HCT116 (cell line): Measurements from ENCODE around the gene LY86. TPM values are rescaled to one million over a fixed set of nuclear protein-coding genes. Genes with fewer than 3 reads are reported as not detected.

Source experiments
- ATAC-seq: fragments of 200-7000 bp; cut with Tn5 transposase; 2 replicates; pipeline ENCODE4 v1.9.1; 2020; ENCODE audit warnings: mild to moderate bottlenecking, moderate library complexity
- BruUV-seq: library from RNA; stranded (reverse); fragments of 400-500 nt; replicated peaks from 2 replicates; lab custom pipeline; 2021; lab: Mats Ljungman, UMichigan
- CTCF ChIA-PET: fragments of 300-600 bp; sonication (Branson Sonifier 250); formaldehyde crosslinking; loops from one replicate; lab custom pipeline; 2021; ENCODE audit warnings: antibody characterized with exemption; lab: Charles Lee
- POLR2A ChIA-PET: fragments of 300-600, 350-600 bp; sonication (Branson Sonifier 250); formaldehyde crosslinking; loops from one replicate; lab custom pipeline; 2021; ENCODE audit warnings: antibody characterized with exemption; lab: Charles Lee
- RAD21 ChIA-PET, 2 experiments: fragments of 300-600 bp; sonication (Branson Sonifier 250); formaldehyde crosslinking; loops; one replicate each; lab custom pipeline; 2023; ENCODE audit warnings: low total read pairs in 2 of 2; ENCODE audit not compliant: uncharacterized antibody in 2 of 2, unreplicated experiment in 2 of 2, low non-redundant PET in 1 of 2; lab: Charles Lee
- DNase-seq: peaks from one replicate; pipeline ENCODE4 v3.0.0-alpha.2; 2010; ENCODE audit warnings: low read depth, low spot score
- H2AFZ ChIP-seq: fragments of 200-600 bp; shearing (Covaris generic), sonication (generic); 2 replicates; pipeline ENCODE4 v1.6.1; 2017; ENCODE audit warnings: low read depth, mixed run types, mixed read lengths, antibody characterized with exemption, low read length; ENCODE audit not compliant: poor library complexity, severe bottlenecking
- H3K27ac ChIP-seq: 2 replicates; pipeline ENCODE4 v1.5.1; 2012; ENCODE audit warnings: low read depth, low read length
- H3K27me3 ChIP-seq: fragments of 200-600 bp; sonication (generic); 2 replicates; pipeline ENCODE4 v1.6.1; 2016; ENCODE audit warnings: mixed run types, low read length, mixed read lengths; ENCODE audit not compliant: insufficient read depth
- H3K36me3 ChIP-seq, 2 experiments: fragments of 200-500 bp in 1 of 2; fragments of 200-600 bp in 1 of 2; sonication (Bioruptor generic) in 1 of 2; sonication (generic) in 1 of 2; 2 replicates each; pipeline versions ENCODE4 v1.5.1 to v1.6.1; 2014 to 2016; ENCODE audit warnings: low read length in 2 of 2, inconsistent platforms in 1 of 2, mixed read lengths in 1 of 2, mixed run types in 1 of 2; ENCODE audit not compliant: insufficient read depth in 2 of 2, control insufficient read depth in 1 of 2
- H3K4me1 ChIP-seq, 2 experiments: fragments of 200-600 bp in 1 of 2; sonication (generic) in 1 of 2; 2 replicates each; pipeline versions ENCODE4 v1.5.1 to v1.6.1; 2012 to 2017; ENCODE audit warnings: low read length in 2 of 2, inconsistent platforms in 1 of 2, mild to moderate bottlenecking in 1 of 2, mixed read lengths in 1 of 2, mixed run types in 1 of 2, moderate library complexity in 1 of 2; ENCODE audit not compliant: insufficient read depth in 2 of 2, control insufficient read depth in 1 of 2
- H3K4me2 ChIP-seq: fragments of 200-600 bp; sonication (generic); 2 replicates; pipeline ENCODE4 v1.6.1; 2017; ENCODE audit warnings: mixed run types, low read length, mixed read lengths
- H3K4me3 ChIP-seq, 2 experiments: fragments of 200-600 bp in 1 of 2; sonication (generic) in 1 of 2; replicated peaks in 1 of 2; 2 replicates each; pipeline ENCODE4 v1.5.1; 2011 to 2016; ENCODE audit warnings: low read length in 2 of 2, control low read depth in 1 of 2, low read depth in 1 of 2, mild to moderate bottlenecking in 1 of 2, mixed read lengths in 1 of 2, mixed run types in 1 of 2
- H3K79me2 ChIP-seq: fragments of 200-600 bp; sonication (generic); 2 replicates; pipeline ENCODE4 v1.6.1; 2017; ENCODE audit warnings: mild to moderate bottlenecking, mixed run types, low read length, moderate library complexity, mixed read lengths; ENCODE audit not compliant: insufficient read depth
- H3K9ac ChIP-seq: fragments of 200-600 bp; sonication (generic); 2 replicates; pipeline ENCODE4 v1.6.1; 2016; ENCODE audit warnings: low read length, mixed read lengths
- H3K9me2 ChIP-seq: fragments of 200-600 bp; sonication (generic), shearing (Covaris generic); 2 replicates; pipeline ENCODE4 v1.6.1; 2017; ENCODE audit warnings: mixed run types, mild to moderate bottlenecking, moderate library complexity; ENCODE audit not compliant: insufficient read depth
- H3K9me3 ChIP-seq, 2 experiments: fragments of 200-500 bp in 1 of 2; fragments of 200-600 bp in 1 of 2; sonication (Bioruptor generic) in 1 of 2; sonication (generic) in 1 of 2; 2 replicates each; pipeline ENCODE4 v1.6.1; 2014 to 2017; ENCODE audit warnings: low read length in 2 of 2, mixed read lengths in 2 of 2, inconsistent platforms in 1 of 2, low read depth in 1 of 2, mild to moderate bottlenecking in 1 of 2, mixed run types in 1 of 2, moderate library complexity in 1 of 2; ENCODE audit not compliant: control insufficient read depth in 1 of 2, insufficient read depth in 1 of 2
- H4K20me1 ChIP-seq: fragments of 200-600 bp; sonication (generic), shearing (Covaris generic); 2 replicates; pipeline ENCODE4 v1.6.1; 2017; ENCODE audit warnings: mixed run types, mild to moderate bottlenecking, moderate library complexity; ENCODE audit not compliant: insufficient read depth
- CBX3 ChIP-seq: IDR thresholded peaks from 2 replicates; pipeline ENCODE4 v1.6.1; 2012; ENCODE audit warnings: low read depth
- CEBPB ChIP-seq: IDR thresholded peaks from 2 replicates; pipeline ENCODE4 v1.6.1; 2012; ENCODE audit warnings: low read depth
- CTCF ChIP-seq, 3 experiments: fragments of 200-600 bp in 1 of 3; sonication (generic) in 1 of 3; IDR thresholded peaks in 2 of 3; conservative IDR thresholded peaks in 1 of 3; 2 replicates each; pipeline ENCODE4 v1.5.1; 2012 to 2017; ENCODE audit warnings: low read depth in 2 of 3, low read length in 2 of 3, antibody characterized with exemption in 1 of 3, borderline replicate concordance in 1 of 3, control low read depth in 1 of 3, mild to moderate bottlenecking in 1 of 3, mixed read lengths in 1 of 3, mixed run types in 1 of 3, moderate library complexity in 1 of 3; ENCODE audit not compliant: insufficient read depth in 1 of 3
- EGR1 ChIP-seq: IDR thresholded peaks from 2 replicates; pipeline ENCODE4 v1.6.1; 2012; ENCODE audit warnings: low read depth
- ELF1 ChIP-seq: IDR thresholded peaks from 2 replicates; pipeline ENCODE4 v1.6.1; 2012; ENCODE audit warnings: low read depth, borderline replicate concordance
- FOSL1 ChIP-seq: IDR thresholded peaks from 2 replicates; pipeline ENCODE4 v1.6.1; 2012; ENCODE audit warnings: low read depth
- JUND ChIP-seq: IDR thresholded peaks from 2 replicates; pipeline ENCODE4 v1.6.1; 2012
- POLR2A ChIP-seq: IDR thresholded peaks from 2 replicates; pipeline ENCODE4 v1.7.0; 2011; ENCODE audit warnings: borderline replicate concordance; ENCODE audit not compliant: insufficient read depth, insufficient read length; ENCODE audit errors: extremely low read depth
- POLR2AphosphoS5 ChIP-seq: IDR thresholded peaks from 2 replicates; pipeline ENCODE4 v1.6.1; 2011; ENCODE audit warnings: mild to moderate bottlenecking, low read depth, low read length, moderate library complexity
- RAD21 ChIP-seq: IDR thresholded peaks from 2 replicates; pipeline ENCODE4 v1.6.1; 2012; ENCODE audit warnings: low read depth, mild to moderate bottlenecking
- SIN3A ChIP-seq: IDR thresholded peaks from 2 replicates; pipeline ENCODE4 v1.6.1; 2012; ENCODE audit warnings: low read depth
- SP1 ChIP-seq: IDR thresholded peaks from 2 replicates; pipeline ENCODE4 v1.6.1; 2012; ENCODE audit warnings: low read depth
- SRF ChIP-seq: IDR thresholded peaks from 2 replicates; pipeline ENCODE4 v1.6.1; 2012; ENCODE audit warnings: low read depth
- TCF7L2 ChIP-seq: IDR thresholded peaks from 2 replicates; pipeline ENCODE4 v1.7.0; 2011; ENCODE audit warnings: borderline replicate concordance, inconsistent platforms; ENCODE audit not compliant: insufficient read depth, insufficient read length; ENCODE audit errors: extremely low read depth
- YY1 ChIP-seq: IDR thresholded peaks from 2 replicates; pipeline ENCODE4 v1.6.1; 2011; ENCODE audit warnings: low read length, low read depth, moderate library complexity, mild to moderate bottlenecking; ENCODE audit not compliant: insufficient replicate concordance; ENCODE audit errors: extremely low read depth
- ZFX ChIP-seq: fragments of 450-650 bp; IDR thresholded peaks from 2 replicates; pipeline ENCODE4 v1.6.1; 2017
- ZNF274 ChIP-seq: fragments of 200-500 bp; sonication (Bioruptor generic); IDR thresholded peaks from 2 replicates; pipeline ENCODE4 v1.6.1; 2014; ENCODE audit warnings: mild to moderate bottlenecking, low read depth, low read length, inconsistent platforms
- intact Hi-C: fragments of 100-400 bp; cut with micrococcal nuclease; formaldehyde crosslinking; loops from 2 replicates; pipeline ENCODE4 v1.10.0; 2022
- total RNA-seq: library from RNA; stranded (reverse); gene quantifications from one replicate; pipeline ENCODE4 v1.2.1, GENCODE V29; 2021; ENCODE audit not compliant: unreplicated experiment
- TF ChIP-seq, protein P1 (sequence below): IDR thresholded peaks from 2 replicates; pipeline ENCODE4 v1.6.1; 2011; ENCODE audit warnings: mild to moderate bottlenecking, low read length, moderate library complexity; ENCODE audit not compliant: insufficient replicate concordance; ENCODE audit errors: extremely low read depth
- TF ChIP-seq, protein P2 (sequence below): IDR thresholded peaks from 2 replicates; pipeline ENCODE4 v1.6.1; 2012
- TF ChIP-seq, protein P3 (sequence below): IDR thresholded peaks from 2 replicates; pipeline ENCODE4 v1.6.1; 2012; ENCODE audit warnings: low read depth

LY86 gene
- total RNA-seq, 1 experiment from 2014 or later, result not detected

GRCh38 chr6:6682225-6682624 lies 93.7 kb downstream of the LY86 start:
- Histone ChIP-seq H3K4me3 (no peak overlapping the region), H2AFZ (no peak overlapping the region), H3K4me1 (peaks cover 0 to 24% of the 10 kb centered on the region in 2 experiments; a peak in 2 of 4 replicates), H4K20me1 (no peaks in the 10 kb centered on the region), H3K27me3 (no peaks in the 10 kb centered on the region), H3K9me2 (no peaks in the 10 kb centered on the region), H3K27ac (no peak overlapping the region), H3K4me2 (no peak overlapping the region), H3K79me2 (no peaks in the 10 kb centered on the region), H3K36me3 (no peaks in the 10 kb centered on the region), H3K9me3 (no peaks in the 10 kb centered on the region), H3K9ac (no peak overlapping the region)
- POLR2A ChIA-PET, result no interaction called here
- BruUV-seq, result no TSS peak
- ATAC-seq, result no peak
- intact Hi-C loops, result no loop called here
- no peak for DNase-seq
- TF ChIP-seq JUND, result no peak
- TF ChIP-seq CBX3, result no peak
- TF ChIP-seq, protein P1, sequence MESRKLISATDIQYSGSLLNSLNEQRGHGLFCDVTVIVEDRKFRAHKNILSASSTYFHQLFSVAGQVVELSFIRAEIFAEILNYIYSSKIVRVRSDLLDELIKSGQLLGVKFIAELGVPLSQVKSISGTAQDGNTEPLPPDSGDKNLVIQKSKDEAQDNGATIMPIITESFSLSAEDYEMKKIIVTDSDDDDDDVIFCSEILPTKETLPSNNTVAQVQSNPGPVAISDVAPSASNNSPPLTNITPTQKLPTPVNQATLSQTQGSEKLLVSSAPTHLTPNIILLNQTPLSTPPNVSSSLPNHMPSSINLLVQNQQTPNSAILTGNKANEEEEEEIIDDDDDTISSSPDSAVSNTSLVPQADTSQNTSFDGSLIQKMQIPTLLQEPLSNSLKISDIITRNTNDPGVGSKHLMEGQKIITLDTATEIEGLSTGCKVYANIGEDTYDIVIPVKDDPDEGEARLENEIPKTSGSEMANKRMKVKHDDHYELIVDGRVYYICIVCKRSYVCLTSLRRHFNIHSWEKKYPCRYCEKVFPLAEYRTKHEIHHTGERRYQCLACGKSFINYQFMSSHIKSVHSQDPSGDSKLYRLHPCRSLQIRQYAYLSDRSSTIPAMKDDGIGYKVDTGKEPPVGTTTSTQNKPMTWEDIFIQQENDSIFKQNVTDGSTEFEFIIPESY, result no peak
- no peak for TF ChIP-seq ZFX
- TF ChIP-seq RAD21, result no peak
- TF ChIP-seq POLR2A, result no peak
- no peak for TF ChIP-seq FOSL1
- no peak for TF ChIP-seq EGR1
- TF ChIP-seq ELF1, result no peak
- TF ChIP-seq ZNF274, result no peak
- TF ChIP-seq, protein P2, sequence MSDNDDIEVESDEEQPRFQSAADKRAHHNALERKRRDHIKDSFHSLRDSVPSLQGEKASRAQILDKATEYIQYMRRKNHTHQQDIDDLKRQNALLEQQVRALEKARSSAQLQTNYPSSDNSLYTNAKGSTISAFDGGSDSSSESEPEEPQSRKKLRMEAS, result no peak
- no peak for TF ChIP-seq POLR2AphosphoS5
- no peak for TF ChIP-seq TCF7L2
- no peak for TF ChIP-seq SRF
- no peak for TF ChIP-seq CTCF (IDR thresholded peaks at IDR 0.05 in 2 of 3, conservative IDR thresholded peaks at IDR 0.05 in 1 of 3; ENCODE audit: borderline replicate concordance in 1 of 3, insufficient read depth in 1 of 3, low read depth in 2 of 3, low read length in 2 of 3)
- TF ChIP-seq CEBPB, result no peak
- no peak for TF ChIP-seq SIN3A
- TF ChIP-seq, protein P3, sequence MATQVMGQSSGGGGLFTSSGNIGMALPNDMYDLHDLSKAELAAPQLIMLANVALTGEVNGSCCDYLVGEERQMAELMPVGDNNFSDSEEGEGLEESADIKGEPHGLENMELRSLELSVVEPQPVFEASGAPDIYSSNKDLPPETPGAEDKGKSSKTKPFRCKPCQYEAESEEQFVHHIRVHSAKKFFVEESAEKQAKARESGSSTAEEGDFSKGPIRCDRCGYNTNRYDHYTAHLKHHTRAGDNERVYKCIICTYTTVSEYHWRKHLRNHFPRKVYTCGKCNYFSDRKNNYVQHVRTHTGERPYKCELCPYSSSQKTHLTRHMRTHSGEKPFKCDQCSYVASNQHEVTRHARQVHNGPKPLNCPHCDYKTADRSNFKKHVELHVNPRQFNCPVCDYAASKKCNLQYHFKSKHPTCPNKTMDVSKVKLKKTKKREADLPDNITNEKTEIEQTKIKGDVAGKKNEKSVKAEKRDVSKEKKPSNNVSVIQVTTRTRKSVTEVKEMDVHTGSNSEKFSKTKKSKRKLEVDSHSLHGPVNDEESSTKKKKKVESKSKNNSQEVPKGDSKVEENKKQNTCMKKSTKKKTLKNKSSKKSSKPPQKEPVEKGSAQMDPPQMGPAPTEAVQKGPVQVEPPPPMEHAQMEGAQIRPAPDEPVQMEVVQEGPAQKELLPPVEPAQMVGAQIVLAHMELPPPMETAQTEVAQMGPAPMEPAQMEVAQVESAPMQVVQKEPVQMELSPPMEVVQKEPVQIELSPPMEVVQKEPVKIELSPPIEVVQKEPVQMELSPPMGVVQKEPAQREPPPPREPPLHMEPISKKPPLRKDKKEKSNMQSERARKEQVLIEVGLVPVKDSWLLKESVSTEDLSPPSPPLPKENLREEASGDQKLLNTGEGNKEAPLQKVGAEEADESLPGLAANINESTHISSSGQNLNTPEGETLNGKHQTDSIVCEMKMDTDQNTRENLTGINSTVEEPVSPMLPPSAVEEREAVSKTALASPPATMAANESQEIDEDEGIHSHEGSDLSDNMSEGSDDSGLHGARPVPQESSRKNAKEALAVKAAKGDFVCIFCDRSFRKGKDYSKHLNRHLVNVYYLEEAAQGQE, result no peak
- TF ChIP-seq YY1, result no peak
- no peak for TF ChIP-seq SP1
- RAD21 ChIA-PET, result no interaction called here
- CTCF ChIA-PET, result interaction anchor here (2.1 kb wide), 1 partner anchor 14 kb away, joined by 7 read pairs; no protein-coding TSS in a partner anchor
